Kidney epithelial cell (primary cell): ENCODE measurements around the gene IDH3A. TPM values are rescaled to one million over a fixed set of nuclear protein-coding genes. Genes with fewer than 3 reads are reported as not detected.

ENCODE experiments used
- DNase-seq: peaks from one replicate; pipeline ENCODE4 v3.0.0-alpha.2; 2010; ENCODE audit warnings: low read depth
- H3K27me3 ChIP-seq: 2 replicates; pipeline ENCODE4 v1.6.0; 2011; ENCODE audit warnings: low read length; ENCODE audit not compliant: control insufficient read depth, insufficient read depth
- H3K36me3 ChIP-seq: 2 replicates; pipeline ENCODE4 v1.5.1; 2011; ENCODE audit warnings: low read length; ENCODE audit not compliant: control insufficient read depth, insufficient read depth
- H3K4me3 ChIP-seq: 2 replicates; pipeline ENCODE4 v1.5.1; 2011; ENCODE audit warnings: low read depth, mild to moderate bottlenecking, control low read depth, low read length
- CTCF ChIP-seq: IDR thresholded peaks from 2 replicates; pipeline ENCODE4 v1.5.1; 2011; ENCODE audit warnings: mild to moderate bottlenecking, moderate library complexity, low read length, control low read depth, inconsistent platforms; ENCODE audit not compliant: insufficient read depth, poor library complexity, severe bottlenecking
- total RNA-seq: library from RNA; depleted of rRNA; stranded (reverse); fragments of >200 nt; gene quantifications from 2 replicates; pipeline ENCODE4 v1.2.3, GENCODE V29; 2015

The IDH3A gene
- total RNA-seq, 1 donor from 2014 or later = 60.4 TPM

GRCh38 chr15:78112551-78112950 lies 36.6 kb upstream of the IDH3A start:
- TF ChIP-seq CTCF = no peak
- H3K4me3 ChIP-seq = no peak overlapping the region
- H3K27me3 ChIP-seq = no peaks in the 10 kb centered on the region
- no peak for DNase-seq
- H3K36me3 ChIP-seq = no peaks in the 10 kb centered on the region

- no peak for DNase-seq
- H3K4me3 ChIP-seq = no peak overlapping the region
- H3K27me3 ChIP-seq = no peaks in the 10 kb centered on the region
- no peaks in the 10 kb centered on the region for H3K36me3 ChIP-seq
- no peak for TF ChIP-seq CTCF
Measured at GRCh38 chr15:78120523-78120922, 28.6 kb upstream of the IDH3A start.

GRCh38 chr15:78125267-78125666 lies 23.9 kb upstream of the IDH3A start:
- no peaks in the 10 kb centered on the region for H3K36me3 ChIP-seq
- no peaks in the 10 kb centered on the region for H3K27me3 ChIP-seq
- H3K4me3 ChIP-seq = no peak overlapping the region
- DNase-seq = no peak
- no peak for TF ChIP-seq CTCF

GRCh38 chr15:78127882-78128281 lies 21.3 kb upstream of the IDH3A start:
- H3K36me3 ChIP-seq = no peaks in the 10 kb centered on the region
- DNase-seq = no peak
- TF ChIP-seq CTCF = no peak
- H3K4me3 ChIP-seq = no peak overlapping the region
- no peaks in the 10 kb centered on the region for H3K27me3 ChIP-seq

GRCh38 chr15:78129077-78129750 lies 19.9 kb upstream of the IDH3A start:
- H3K4me3 ChIP-seq = no peak overlapping the region
- DNase-seq = no peak
- H3K27me3 ChIP-seq = no peaks in the 10 kb centered on the region
- TF ChIP-seq CTCF = no peak
- no peaks in the 10 kb centered on the region for H3K36me3 ChIP-seq

- no peak for TF ChIP-seq CTCF
- no peak for DNase-seq
- Histone ChIP-seq H3K27me3 (no peaks in the 10 kb centered on the region), H3K36me3 (no peaks in the 10 kb centered on the region), H3K4me3 (no peak overlapping the region)
Measured at GRCh38 chr15:78129751-78130287, 19.3 kb upstream of the IDH3A start.
